Measurements from ENCODE around the gene CGB1. TPM values are rescaled to one million over a fixed set of nuclear protein-coding genes. Genes with fewer than 3 reads are reported as not detected.
"Not testable (repeated sequence)": the region's sequence is repeated elsewhere in the genome, so short reads cannot be mapped to it uniquely, and the experiment has no call there.

The CGB1 gene
- total RNA-seq, 1 donor from 2014 or later: not detected

DNA sequence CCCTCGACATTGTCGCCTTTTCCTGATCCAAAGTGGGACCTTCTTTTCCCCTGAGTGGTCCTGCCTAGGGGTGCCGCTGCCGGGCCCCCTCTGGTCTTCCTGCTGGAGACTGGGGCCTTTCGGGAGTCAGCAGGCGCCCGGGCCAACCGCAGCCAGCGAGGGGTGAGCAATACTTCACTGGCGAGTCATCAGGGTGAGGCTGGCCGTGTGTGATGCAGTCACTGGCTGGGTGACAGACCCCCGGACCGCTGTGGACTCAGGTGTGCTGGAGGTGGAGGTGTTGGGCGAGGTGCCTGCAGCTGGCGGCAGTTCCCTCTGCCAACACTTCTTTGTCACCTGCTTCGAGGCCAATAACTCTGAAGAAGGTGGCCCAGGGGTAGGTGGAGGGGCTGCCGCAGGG is 5.5 kb upstream of the CGB1 start:
- TF ChIP-seq, protein P1, sequence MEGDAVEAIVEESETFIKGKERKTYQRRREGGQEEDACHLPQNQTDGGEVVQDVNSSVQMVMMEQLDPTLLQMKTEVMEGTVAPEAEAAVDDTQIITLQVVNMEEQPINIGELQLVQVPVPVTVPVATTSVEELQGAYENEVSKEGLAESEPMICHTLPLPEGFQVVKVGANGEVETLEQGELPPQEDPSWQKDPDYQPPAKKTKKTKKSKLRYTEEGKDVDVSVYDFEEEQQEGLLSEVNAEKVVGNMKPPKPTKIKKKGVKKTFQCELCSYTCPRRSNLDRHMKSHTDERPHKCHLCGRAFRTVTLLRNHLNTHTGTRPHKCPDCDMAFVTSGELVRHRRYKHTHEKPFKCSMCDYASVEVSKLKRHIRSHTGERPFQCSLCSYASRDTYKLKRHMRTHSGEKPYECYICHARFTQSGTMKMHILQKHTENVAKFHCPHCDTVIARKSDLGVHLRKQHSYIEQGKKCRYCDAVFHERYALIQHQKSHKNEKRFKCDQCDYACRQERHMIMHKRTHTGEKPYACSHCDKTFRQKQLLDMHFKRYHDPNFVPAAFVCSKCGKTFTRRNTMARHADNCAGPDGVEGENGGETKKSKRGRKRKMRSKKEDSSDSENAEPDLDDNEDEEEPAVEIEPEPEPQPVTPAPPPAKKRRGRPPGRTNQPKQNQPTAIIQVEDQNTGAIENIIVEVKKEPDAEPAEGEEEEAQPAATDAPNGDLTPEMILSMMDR (conservative IDR thresholded peaks at IDR 0.05; ENCODE audit: low read depth, low read length): no peak
- no peak overlapping the region for H3K4me3 ChIP-seq (ENCODE audit: low read depth, low read length)
- DNase-seq (ENCODE audit: low read depth): no peak

DNA sequence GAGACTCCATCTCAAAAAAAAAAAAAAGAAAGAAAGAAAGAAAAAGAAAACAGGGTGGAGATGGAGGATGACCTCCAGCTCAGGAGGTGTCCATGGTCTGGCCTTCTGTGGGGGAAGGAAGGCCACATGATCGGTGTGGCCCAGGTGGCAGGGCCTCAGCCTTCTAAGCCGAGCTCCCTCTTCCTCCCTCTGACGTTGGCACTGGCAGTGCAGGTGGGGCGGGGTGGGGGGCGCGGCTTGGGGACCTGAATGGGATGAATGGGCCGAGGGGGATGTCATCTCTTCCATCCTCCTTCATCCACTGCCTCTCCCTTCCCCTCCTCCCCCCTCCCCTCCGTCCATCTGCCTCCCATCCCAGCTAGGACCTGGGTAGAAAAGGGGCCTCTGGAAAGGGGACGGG is 3.0 kb upstream of the CGB1 start:
- not testable (repeated sequence) for H3K4me3 ChIP-seq (ENCODE audit: low read depth, low read length); DNase-seq (ENCODE audit: low read depth)

DNA sequence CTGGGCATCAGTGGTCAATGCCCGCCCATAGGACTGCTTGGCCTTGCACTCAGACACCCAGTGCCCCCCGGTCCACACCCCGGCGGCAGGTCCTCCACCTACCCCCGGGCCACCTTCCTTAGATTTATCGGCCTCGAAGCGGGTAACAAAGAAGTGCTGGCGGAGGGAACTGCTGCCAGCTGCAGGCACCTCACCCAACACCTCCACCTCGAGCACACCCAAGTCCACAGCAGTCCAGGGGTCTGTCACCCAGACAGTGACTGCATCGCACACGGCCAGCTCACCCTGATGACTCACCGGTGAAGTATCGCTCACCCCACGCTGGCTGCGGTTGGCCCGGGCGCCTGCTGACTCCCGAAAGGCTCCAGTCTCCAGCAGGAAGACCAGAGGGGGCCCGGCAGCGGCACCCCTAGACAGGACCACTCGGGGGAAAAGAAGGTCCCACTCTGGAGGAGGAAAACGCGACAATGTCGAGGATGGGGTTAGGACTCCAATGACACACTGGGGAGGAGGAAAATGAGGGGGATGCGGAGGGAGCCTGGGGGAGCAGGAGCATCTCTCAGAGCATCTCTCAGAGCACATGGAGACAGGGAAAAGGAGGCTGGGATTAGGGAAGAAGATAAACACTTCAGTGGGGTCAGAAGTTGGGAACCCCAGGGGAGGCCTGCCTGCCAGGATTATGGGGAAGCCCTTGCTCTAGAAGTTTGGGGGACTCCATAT is 2.0 kb upstream of the CGB1 start:
- H3K4me3 ChIP-seq (ENCODE audit: low read depth, low read length); DNase-seq (ENCODE audit: low read depth): not testable (repeated sequence)

DNA sequence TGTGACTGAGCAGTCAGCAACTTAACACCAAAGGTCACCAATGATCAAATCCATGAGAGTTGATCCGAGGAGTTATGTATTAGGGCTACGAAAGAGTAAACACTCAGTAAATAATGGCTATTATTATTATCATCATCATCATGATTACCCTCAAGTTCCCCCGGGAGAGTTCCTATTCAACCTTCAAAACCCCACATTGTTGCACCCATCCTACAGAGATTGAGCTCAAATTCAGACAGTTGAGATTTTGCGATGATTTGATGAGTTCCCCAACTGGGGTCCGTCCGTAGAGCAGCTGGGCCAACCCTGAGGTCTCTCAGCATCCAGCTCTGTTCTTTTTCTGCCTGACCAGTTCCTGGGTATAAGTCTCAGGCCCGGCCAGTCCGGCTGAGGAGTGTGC is 1.4 kb upstream of the CGB1 start:
- DNase-seq (ENCODE audit: low read depth); H3K4me3 ChIP-seq (ENCODE audit: low read depth, low read length): not testable (repeated sequence)

DNA sequence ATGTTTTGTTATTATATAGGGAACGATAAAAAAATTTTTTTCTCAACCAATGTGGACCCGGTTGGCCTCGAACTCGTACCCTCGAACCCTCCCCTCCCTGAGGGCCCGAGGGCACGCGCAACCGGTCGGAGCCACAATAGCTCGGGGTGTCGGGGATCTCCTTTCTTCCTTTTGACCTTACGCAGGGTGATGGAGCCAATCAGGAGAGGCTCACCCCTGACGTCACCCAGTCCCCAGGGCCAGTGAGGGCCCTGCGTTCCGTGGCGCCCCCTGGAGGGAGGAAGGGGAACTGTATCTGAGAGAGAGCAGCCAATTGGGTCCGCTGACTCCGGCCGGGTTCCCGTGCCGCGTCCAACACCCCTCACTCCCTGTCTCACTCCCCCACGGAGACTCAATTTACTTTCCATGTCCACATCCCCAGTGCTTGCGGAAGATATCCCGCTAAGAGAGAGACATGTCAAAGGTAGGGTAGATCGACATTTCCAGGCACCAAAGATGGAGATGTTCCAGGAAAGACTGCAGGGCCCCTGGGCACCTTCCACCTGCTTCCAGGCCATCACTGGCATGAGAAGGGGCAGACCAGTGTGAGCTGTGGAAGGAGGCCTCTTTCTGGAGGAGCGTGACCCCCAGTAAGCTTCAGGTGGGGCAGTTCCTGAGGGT is 4.9 kb downstream of the CGB1 start, which contains the start of gene CGB2:
Gene CGB2, plus strand, starts transcription at position 249 of the 660 bp plus-strand sequence. Its CDS starts 206 bp downstream, at position 455.
- DNase-seq (ENCODE audit: low read depth); H3K4me3 ChIP-seq (ENCODE audit: low read depth, low read length): not testable (repeated sequence)
- TF ChIP-seq, protein P1 (conservative IDR thresholded peaks at IDR 0.05; ENCODE audit: low read depth, low read length): peak; percentile 45

DNA sequence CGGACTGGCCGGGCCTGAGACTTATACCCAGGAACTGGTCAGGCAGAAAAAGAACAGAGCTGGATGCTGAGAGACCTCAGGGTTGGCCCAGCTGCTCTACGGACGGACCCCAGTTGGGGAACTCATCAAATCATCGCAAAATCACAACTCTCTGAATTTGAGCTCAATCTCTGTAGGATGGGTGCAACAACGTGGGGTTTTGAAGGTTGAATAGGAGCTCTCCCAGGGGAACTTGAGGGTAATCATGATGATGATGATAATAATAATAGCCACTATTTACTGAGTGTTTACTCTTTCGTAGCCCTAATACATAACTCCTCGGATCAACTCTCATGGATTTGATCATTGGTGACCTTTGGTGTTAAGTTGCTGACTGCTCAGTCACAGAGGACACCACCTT is 6.4 kb downstream of the CGB1 start:
- not testable (repeated sequence) for H3K4me3 ChIP-seq (ENCODE audit: low read depth, low read length); DNase-seq (ENCODE audit: low read depth)

DNA sequence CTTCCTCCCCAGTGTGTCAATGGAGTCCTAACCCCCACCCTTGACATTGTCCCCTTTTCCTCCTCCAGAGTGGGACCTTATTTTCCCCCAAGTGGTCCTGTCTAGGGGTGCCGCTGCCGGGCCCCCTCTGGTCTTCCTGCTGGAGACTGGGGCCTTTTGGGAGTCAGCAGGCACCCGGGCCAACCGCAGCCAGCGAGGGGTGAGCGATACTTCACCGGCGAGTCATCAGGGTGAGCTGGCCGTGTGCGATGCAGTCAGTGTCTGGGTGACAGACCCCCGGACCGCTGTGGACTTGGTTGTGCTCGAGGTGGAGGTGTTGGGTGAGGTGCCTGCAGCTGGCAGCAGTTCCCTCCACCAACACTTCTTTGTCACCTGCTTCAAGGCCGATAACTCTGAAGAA is 6.9 kb downstream of the CGB1 start:
- H3K4me3 ChIP-seq (ENCODE audit: low read depth, low read length); DNase-seq (ENCODE audit: low read depth): not testable (repeated sequence)

DNA sequence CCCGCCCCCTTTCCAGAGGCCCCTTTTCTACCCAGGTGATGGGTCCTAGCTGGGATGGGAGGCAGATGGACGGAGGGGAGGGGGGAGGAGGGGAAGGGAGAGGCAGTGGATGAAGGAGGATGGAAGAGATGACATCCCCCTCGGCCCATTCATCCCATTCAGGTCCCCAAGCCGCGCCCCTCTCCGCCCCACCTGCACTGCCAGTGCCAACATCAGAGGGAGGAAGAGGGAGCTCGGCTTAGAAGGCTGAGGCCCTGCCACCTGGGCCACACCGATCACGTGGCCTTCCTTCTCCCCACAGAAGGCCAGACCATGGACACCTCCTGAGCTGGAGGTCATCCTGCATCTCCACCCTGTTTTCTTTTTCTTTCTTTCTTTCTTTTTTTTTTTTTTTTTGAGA is 8.0 kb downstream of the CGB1 start:
- DNase-seq (ENCODE audit: low read depth); H3K4me3 ChIP-seq (ENCODE audit: low read depth, low read length): not testable (repeated sequence)

DNA sequence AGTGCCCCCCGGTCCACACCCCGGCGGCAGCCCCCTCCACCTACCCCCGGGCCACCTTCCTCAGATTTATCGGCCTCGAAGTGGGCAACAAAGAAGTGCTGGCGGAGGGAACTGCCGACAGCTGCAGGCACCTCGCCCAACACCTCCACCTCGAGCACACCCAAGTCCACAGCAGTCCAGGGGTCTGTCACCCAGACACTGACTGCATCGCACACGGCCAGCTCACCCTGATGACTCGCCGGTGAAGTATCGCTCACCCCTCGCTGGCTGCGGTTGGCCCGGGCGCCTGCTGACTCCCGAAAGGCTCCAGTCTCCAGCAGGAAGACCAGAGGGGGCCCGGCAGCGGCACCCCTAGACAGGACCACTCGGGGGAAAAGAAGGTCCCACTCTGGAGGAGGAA is 11.1 kb downstream of the CGB1 start:
- H3K4me3 ChIP-seq (ENCODE audit: low read depth, low read length); DNase-seq (ENCODE audit: low read depth): not testable (repeated sequence)

DNA sequence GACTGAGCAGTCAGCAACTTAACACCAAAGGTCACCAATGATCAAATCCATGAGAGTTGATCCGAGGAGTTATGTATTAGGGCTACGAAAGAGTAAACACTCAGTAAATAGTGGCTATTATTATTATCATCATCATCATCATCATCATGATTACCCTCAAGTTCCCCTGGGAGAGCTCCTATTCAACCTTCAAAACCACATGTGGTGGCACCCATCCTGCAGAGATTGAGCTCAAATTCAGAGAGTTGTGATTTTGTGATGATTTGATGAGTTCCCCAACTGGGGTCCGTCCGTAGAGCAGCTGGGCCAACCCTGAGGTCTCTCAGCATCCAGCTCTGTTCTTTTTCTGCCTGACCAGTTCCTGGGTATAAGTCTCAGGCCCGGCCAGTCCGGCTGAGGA is 11.6 kb downstream of the CGB1 start:
- not testable (repeated sequence) for DNase-seq (ENCODE audit: low read depth); H3K4me3 ChIP-seq (ENCODE audit: low read depth, low read length)

DNA sequence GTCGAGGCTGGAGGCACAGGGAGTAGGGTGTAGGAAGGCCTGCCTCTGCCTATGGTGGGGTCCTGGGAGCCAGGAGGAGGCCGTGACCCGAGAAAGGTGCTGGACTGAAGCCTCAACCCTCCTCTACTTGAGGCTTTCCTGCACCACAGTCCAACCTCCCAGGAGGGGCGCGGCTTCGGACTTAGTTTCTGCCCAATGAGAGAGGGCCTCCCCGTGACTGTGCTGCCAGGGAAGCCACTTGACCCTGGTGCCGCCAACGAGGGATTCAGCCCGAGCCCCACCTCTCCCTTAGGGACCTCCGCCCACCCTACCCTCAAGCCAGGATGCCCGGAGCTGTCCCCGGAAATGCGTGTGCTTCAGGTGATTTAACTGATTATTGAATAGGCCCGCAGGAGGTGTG is 12.5 kb downstream of the CGB1 start, which contains the start of gene CGB3:
Gene CGB3, minus strand, starts transcription at position 101 of the 400 bp plus-strand sequence. CDS start 362 bp downstream, outside the sequence.
- H3K4me3 ChIP-seq (ENCODE audit: low read depth, low read length); DNase-seq (ENCODE audit: low read depth): not testable (repeated sequence)

DNA sequence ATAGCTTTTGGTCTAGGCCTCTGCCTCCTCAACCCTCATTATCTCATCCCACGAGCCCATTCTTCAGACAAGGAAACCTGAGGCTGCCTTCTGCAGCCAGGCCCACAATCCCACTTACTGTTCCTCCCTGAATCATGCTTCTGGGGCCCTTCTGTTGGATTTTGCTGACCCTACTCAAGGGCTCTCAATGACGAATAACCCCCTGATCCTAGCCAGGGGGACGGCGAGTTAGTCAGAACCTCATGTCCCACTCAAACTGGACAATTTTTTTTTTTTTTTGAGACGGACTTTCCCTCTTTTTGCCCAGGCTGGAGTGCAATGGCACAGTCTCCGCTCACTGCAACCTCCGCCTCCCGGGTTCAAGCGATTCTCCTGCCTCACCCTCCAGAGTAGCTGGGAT is 14.6 kb downstream of the CGB1 start:
- H3K4me3 ChIP-seq (ENCODE audit: low read depth, low read length): no peak overlapping the region
- no peak for DNase-seq (ENCODE audit: low read depth)
- TF ChIP-seq, protein P1 (conservative IDR thresholded peaks at IDR 0.05; ENCODE audit: low read depth, low read length): no peak

Data from epithelial cell of proximal tubule (primary cell).